ENCODE results near the gene RGS2. TPM values are rescaled to one million over a fixed set of nuclear protein-coding genes. Genes with fewer than 3 reads are reported as not detected.

Gene RGS2
- total and polyA plus RNA-seq, 2 of the 4 experiments (the other 2 are of a cell fraction), result 13.5 to 19.7 TPM

- intact Hi-C loops (cut with micrococcal nuclease), result loop anchor here (2.0 kb wide), 1 partner anchor 337 kb away; no protein-coding TSS in a partner anchor
- TF ChIP-seq RAD21 (IDR thresholded peaks at IDR 0.05; ENCODE audit: low read length) (no peak), ELK1 (IDR thresholded peaks at IDR 0.05; ENCODE audit: borderline replicate concordance, low read depth, low read length) (no peak), CHD1 (IDR thresholded peaks at IDR 0.05; ENCODE audit: low read depth, low read length) (no peak), NFE2L2 (IDR thresholded peaks at IDR 0.05; ENCODE audit: low read depth, low read length) (no peak), CTCF (conservative IDR thresholded peaks at IDR 0.05; ENCODE audit: low read depth, low read length) (no peak), FOS (IDR thresholded peaks at IDR 0.05; ENCODE audit: low read depth, low read length) (no peak), USF2 (IDR thresholded peaks at IDR 0.05; ENCODE audit: low read depth, low read length) (no peak), MXI1 (IDR thresholded peaks at IDR 0.05; ENCODE audit: borderline replicate concordance, low read depth, low read length) (no peak), CEBPB (IDR thresholded peaks at IDR 0.05; ENCODE audit: low read depth, low read length) (no peak), BHLHE40 (IDR thresholded peaks at IDR 0.05; ENCODE audit: low read depth, low read length) (no peak), POLR2A (IDR thresholded peaks at IDR 0.05; ENCODE audit: low read depth, low read length) (no peak), RCOR1 (IDR thresholded peaks at IDR 0.05; ENCODE audit: insufficient replicate concordance, low read length) (no peak), MAZ (IDR thresholded peaks at IDR 0.05; ENCODE audit: borderline replicate concordance, low read depth, low read length) (no peak), SMC3 (IDR thresholded peaks at IDR 0.05; ENCODE audit: low read depth, low read length) (no peak)
Measured at GRCh38 chr1:192811594-192812239, 2.9 kb downstream of the RGS2 start.

More at GRCh38 chr1:192811594-192812239, 2.9 kb downstream of the RGS2 start:
- no peaks in the 10 kb centered on the region for H3K27me3 ChIP-seq (ENCODE audit: control insufficient read depth, insufficient read depth, low read length)
- H3K79me1 ChIP-seq (ENCODE audit: low read depth in 1 of 2, low read length in 2 of 2), result peaks cover 9 to 17% of the 10 kb centered on the region in 2 experiments; a peak in 3 of 4 replicates
- H3K56ac ChIP-seq (ENCODE audit: extremely low read depth, insufficient read depth, low read length), result no peak overlapping the region
- no peak overlapping the region for H2AK9ac ChIP-seq (replicated peaks; ENCODE audit: low read depth, low read length, poor library complexity)
- no peak overlapping the region for H4K5ac ChIP-seq (ENCODE audit: low read depth, low read length)
- no peak overlapping the region for H2BK15ac ChIP-seq (ENCODE audit: low read depth, low read length)
- ChIA-PET POLR2A (ENCODE audit: unreplicated experiment) (interaction anchor here (0.6 kb wide), 1 partner anchor 192 kb away, joined by 3 read pairs; no protein-coding TSS in a partner anchor), CTCF (interaction anchor here (0.8 to 1.8 kb wide), 3 partner anchors 202 to 334 kb away, joined by 3 to 4 read pairs (median 4); no protein-coding TSS in a partner anchor)
- no CpG with 5 or more reads among the region's 6 CpGs for WGBS, 2 experiments (ENCODE audit: extremely low coverage in 2 of 2, insufficient read length in 1 of 2)
- no peak overlapping the region for H3K27ac ChIP-seq (ENCODE audit: insufficient read depth, low read length)
- peaks cover 3% of the 10 kb centered on the region; the same call in 1 of the 2 replicates for H3K9me1 ChIP-seq (ENCODE audit: insufficient read depth, low read length)
- H3K18ac ChIP-seq (ENCODE audit: low read depth, low read length), result no peak overlapping the region
- no TSS peak for BruUV-seq (replicated peaks)
- peak overlapping the region; percentile 69 for H3K4me2 ChIP-seq (ENCODE audit: low read depth, low read length)
- no peak overlapping the region for H3K4ac ChIP-seq (ENCODE audit: low read depth, low read length)
- peak overlapping the region; percentile 17; the same call in 1 of the 2 replicates for H3K23ac ChIP-seq (ENCODE audit: low read depth, low read length)
- H4K8ac ChIP-seq (ENCODE audit: low read depth in 2 of 2, low read length in 2 of 2), result no peak overlapping the region
- no peak overlapping the region for H4K91ac ChIP-seq (ENCODE audit: insufficient read depth, low read depth, low read length)
- no peak overlapping the region for H3K9ac ChIP-seq (ENCODE audit: low read depth, low read length)
- H3K9me3 ChIP-seq (ENCODE audit: control insufficient read depth, insufficient read depth, low read length), result no peaks in the 10 kb centered on the region
- H4K20me1 ChIP-seq (ENCODE audit: insufficient read depth, low read length), result peaks cover 13% of the 10 kb centered on the region; the same call in 1 of the 2 replicates
- in situ Hi-C loops (cut with MboI; ENCODE audit: low sequenced_read_pairs), result loop anchor here (5.0 kb wide), 1 partner anchor 211 kb away; no protein-coding TSS in a partner anchor
- 0 out of 2 replicates have a peak overlapping the region, but pooled peaks have one; percentile 26 for H3K14ac ChIP-seq (replicated peaks; ENCODE audit: low read depth, low read length)
- H2AFZ ChIP-seq (replicated peaks; ENCODE audit: low read length, poor library complexity), result no peak overlapping the region
- ATAC-seq (ENCODE audit: low read depth) (no peak), DNase-seq (peak; percentile 5)
- H3K4me1 ChIP-seq (ENCODE audit: control insufficient read depth, insufficient read depth, low read length), result peaks cover 4% of the 10 kb centered on the region
- dilution Hi-C loops (cut with HindIII; ENCODE audit: low sequenced_read_pairs, unreplicated experiment), result loop anchor here (25.0 kb wide), 1 partner anchor 201 kb away; no protein-coding TSS in a partner anchor
- H2BK120ac ChIP-seq (ENCODE audit: low read depth, low read length), result no peak overlapping the region
- H2AK5ac ChIP-seq (ENCODE audit: low read depth, low read length), result no peak overlapping the region
- peaks cover 11% of the 10 kb centered on the region for H3K36me3 ChIP-seq (ENCODE audit: control insufficient read depth, insufficient read depth, low read length)
- H2BK5ac ChIP-seq (ENCODE audit: low read depth, low read length, poor library complexity, severe bottlenecking), result no peak overlapping the region
- 0 out of 2 replicates have a peak overlapping the region, but pooled peaks have one; percentile 2 for H3K4me3 ChIP-seq (ENCODE audit: insufficient read depth, low read depth, low read length)
- H2BK20ac ChIP-seq (ENCODE audit: low read depth, low read length), result no peak overlapping the region
